Neural cell (in vitro differentiated cells): Measurements from ENCODE around the gene CADM1.

Experiments used
- EP300 ChIP-seq: fragments of 450-650 bp; conservative IDR thresholded peaks from 2 replicates; pipeline ENCODE4 v1.6.1; 2014; ENCODE audit warnings: antibody characterized with exemption, mild to moderate bottlenecking, moderate library complexity; ENCODE audit not compliant: poor library complexity, severe bottlenecking
- EZH2 ChIP-seq: fragments of 200-600, 300-800 bp; shearing (Covaris generic), sonication (generic); IDR thresholded peaks from 2 replicates; pipeline ENCODE4 v1.6.1; 2014; ENCODE audit warnings: antibody characterized with exemption, low read length, borderline replicate concordance, mild to moderate bottlenecking; ENCODE audit not compliant: insufficient read depth, poor library complexity, severe bottlenecking
- POLR2AphosphoS5 ChIP-seq: IDR thresholded peaks from 2 replicates; pipeline ENCODE4 v1.6.1; 2012
- RAD21 ChIP-seq: fragments of 450-650 bp; conservative IDR thresholded peaks from 2 replicates; pipeline ENCODE4 v1.6.1; 2014; ENCODE audit warnings: antibody characterized with exemption, mild to moderate bottlenecking, moderate library complexity
- SMC3 ChIP-seq: fragments of 450-650 bp; conservative IDR thresholded peaks from 2 replicates; pipeline ENCODE4 v1.6.1; 2014; ENCODE audit warnings: antibody characterized with exemption, mild to moderate bottlenecking, moderate library complexity; ENCODE audit not compliant: poor library complexity
- TF ChIP-seq, protein P1 (sequence below): IDR thresholded peaks from 2 replicates; pipeline ENCODE4 v1.6.1; 2012; ENCODE audit warnings: borderline replicate concordance
- TF ChIP-seq, protein P2 (sequence below): fragments of 450-650 bp; IDR thresholded peaks from 2 replicates; pipeline ENCODE4 v1.5.1; 2014; ENCODE audit warnings: antibody characterized with exemption, mild to moderate bottlenecking, moderate library complexity; ENCODE audit not compliant: poor library complexity, severe bottlenecking

DNA sequence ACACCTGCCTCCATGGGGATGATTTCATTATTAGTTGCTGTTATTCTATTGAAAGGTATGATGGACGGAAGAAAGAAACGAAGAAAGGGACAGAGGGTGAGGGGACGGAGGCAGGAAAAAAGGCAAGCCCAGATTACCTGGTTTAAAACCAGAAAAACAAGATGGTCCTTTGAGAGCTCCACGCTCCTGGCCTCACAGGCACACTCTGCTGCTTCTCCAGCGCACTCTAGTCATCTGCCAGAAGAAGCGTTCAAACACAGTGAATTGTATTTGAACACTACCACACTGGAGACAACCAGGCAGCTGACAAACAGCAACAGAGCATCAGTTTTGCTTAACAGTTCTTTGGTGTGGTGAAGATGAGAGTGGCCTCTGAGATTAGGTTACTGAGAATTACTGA is 216.9 kb downstream of the CADM1 start:
- TF ChIP-seq, protein P1, sequence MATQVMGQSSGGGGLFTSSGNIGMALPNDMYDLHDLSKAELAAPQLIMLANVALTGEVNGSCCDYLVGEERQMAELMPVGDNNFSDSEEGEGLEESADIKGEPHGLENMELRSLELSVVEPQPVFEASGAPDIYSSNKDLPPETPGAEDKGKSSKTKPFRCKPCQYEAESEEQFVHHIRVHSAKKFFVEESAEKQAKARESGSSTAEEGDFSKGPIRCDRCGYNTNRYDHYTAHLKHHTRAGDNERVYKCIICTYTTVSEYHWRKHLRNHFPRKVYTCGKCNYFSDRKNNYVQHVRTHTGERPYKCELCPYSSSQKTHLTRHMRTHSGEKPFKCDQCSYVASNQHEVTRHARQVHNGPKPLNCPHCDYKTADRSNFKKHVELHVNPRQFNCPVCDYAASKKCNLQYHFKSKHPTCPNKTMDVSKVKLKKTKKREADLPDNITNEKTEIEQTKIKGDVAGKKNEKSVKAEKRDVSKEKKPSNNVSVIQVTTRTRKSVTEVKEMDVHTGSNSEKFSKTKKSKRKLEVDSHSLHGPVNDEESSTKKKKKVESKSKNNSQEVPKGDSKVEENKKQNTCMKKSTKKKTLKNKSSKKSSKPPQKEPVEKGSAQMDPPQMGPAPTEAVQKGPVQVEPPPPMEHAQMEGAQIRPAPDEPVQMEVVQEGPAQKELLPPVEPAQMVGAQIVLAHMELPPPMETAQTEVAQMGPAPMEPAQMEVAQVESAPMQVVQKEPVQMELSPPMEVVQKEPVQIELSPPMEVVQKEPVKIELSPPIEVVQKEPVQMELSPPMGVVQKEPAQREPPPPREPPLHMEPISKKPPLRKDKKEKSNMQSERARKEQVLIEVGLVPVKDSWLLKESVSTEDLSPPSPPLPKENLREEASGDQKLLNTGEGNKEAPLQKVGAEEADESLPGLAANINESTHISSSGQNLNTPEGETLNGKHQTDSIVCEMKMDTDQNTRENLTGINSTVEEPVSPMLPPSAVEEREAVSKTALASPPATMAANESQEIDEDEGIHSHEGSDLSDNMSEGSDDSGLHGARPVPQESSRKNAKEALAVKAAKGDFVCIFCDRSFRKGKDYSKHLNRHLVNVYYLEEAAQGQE, result no peak
- TF ChIP-seq, protein P2, sequence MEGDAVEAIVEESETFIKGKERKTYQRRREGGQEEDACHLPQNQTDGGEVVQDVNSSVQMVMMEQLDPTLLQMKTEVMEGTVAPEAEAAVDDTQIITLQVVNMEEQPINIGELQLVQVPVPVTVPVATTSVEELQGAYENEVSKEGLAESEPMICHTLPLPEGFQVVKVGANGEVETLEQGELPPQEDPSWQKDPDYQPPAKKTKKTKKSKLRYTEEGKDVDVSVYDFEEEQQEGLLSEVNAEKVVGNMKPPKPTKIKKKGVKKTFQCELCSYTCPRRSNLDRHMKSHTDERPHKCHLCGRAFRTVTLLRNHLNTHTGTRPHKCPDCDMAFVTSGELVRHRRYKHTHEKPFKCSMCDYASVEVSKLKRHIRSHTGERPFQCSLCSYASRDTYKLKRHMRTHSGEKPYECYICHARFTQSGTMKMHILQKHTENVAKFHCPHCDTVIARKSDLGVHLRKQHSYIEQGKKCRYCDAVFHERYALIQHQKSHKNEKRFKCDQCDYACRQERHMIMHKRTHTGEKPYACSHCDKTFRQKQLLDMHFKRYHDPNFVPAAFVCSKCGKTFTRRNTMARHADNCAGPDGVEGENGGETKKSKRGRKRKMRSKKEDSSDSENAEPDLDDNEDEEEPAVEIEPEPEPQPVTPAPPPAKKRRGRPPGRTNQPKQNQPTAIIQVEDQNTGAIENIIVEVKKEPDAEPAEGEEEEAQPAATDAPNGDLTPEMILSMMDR, result no peak
- no peak for TF ChIP-seq EP300
- no peak for TF ChIP-seq EZH2
- TF ChIP-seq RAD21, result no peak
- TF ChIP-seq SMC3, result no peak
- TF ChIP-seq POLR2AphosphoS5, result no peak
